NCI-H2196 treated with DMSO at 0.1 percent for 48 hours (cell line): ENCODE measurements around the gene ATG14.

Experiments used
- DNase-seq: peaks from one replicate; lab custom pipeline; 2025; ENCODE audit not compliant: unreplicated experiment; lab: John Stamatoyannopoulos, UW

ATG14 gene

GRCh38 chr14:55323910-55324309, 87.7 kb downstream of the ATG14 start:
- no peak for DNase-seq

DNA sequence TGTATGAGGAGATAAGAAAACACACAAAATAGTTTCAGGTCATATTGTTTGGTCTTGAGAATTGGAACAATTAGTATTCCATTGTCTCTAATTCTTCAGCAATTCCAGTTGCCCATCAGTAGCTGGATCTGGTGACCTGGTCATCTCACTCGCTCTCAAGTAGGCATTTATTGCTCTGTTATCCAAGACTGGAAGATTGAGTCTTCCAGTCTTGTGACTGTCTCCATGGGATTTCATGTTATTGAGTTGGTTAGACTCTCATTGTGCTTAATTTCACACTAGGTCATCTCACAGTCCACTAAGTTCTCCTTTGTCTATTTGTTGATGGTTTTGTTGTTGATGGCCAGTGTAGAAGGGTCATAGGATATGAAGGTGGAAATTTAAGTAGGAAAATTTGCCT, 92.9 kb downstream of the ATG14 start:
- no peak for DNase-seq

DNA sequence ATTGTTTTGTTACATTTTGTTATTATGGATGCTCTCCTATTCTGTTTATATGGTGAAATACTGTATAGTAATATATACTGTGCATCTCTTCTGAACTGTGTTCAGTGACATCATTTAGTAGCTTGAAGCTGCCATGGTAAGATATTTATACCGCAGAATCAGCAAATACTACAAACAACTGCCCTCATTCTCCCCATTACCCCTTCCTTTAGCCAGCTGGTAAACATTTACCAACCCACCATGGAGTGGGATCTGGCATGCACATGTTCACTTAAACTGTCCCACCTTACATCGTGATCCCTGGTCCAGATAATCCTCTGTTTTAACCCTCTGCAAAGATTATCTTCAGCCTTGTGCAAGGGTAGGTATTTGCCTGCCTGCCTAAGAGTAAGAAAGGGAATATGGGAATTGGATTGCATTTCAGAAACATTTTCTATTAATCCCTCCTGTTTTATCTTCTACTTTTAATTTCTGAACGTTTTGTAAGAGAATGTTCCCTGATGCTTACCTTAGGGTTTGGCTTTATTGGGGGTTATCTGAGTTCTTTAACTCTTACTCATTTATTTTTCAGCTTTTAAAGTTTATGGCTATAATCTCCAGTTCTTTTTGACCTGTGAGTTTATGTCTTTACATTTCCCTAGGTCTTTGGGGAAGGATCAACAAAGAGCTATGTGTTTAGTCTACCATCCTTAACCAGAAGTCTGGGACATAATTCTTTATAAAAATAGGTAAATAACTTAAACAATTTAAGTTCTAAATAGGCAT, 93.9 kb downstream of the ATG14 start:
- no peak for DNase-seq

DNA sequence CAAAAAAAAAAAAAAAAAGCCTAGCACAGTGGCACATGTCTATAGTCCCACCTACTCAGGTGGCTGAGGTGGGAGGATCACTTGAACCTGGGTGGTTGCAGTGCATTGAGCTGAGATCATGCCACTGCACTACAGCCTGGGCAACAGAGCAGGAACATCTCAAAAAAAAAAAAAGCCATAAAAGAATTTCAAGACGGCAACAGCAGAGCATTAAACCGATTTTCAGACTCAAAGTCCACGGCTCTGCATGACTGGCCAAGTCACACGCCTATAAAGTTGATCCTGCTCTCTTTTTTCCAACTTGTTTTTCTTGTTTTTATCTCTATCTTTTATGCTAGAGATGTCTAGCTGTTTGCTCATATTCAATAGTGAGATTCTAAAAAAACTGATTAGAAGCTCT, 95.1 kb downstream of the ATG14 start:
- DNase-seq, result no peak
